GM21528 (cell line): ENCODE data around the gene FUZ.
A peak's percentile ranks its signal among the peaks of the same experiment; 100 is the strongest.

Experiments
- ATAC-seq: cut with Tn5 transposase; IDR thresholded peaks from one replicate; pipeline ENCODE4 v1.9.1; 2021; ENCODE audit warnings: mild to moderate bottlenecking, moderate library complexity; ENCODE audit not compliant: unreplicated experiment, low FRiP score

The FUZ gene

GRCh38 chr19:49788857-49789256 lies 24.2 kb downstream of the FUZ start:
- ATAC-seq: no peak

- ATAC-seq: no peak
Measured at GRCh38 chr19:49787746-49788145, 25.3 kb downstream of the FUZ start.

- no peak for ATAC-seq
Measured at GRCh38 chr19:49786376-49786820, 26.7 kb downstream of the FUZ start.

- no peak for ATAC-seq
Measured at GRCh38 chr19:49782515-49782914, 30.6 kb downstream of the FUZ start.

GRCh38 chr19:49781394-49781793 lies 31.7 kb downstream of the FUZ start:
- ATAC-seq: no peak

GRCh38 chr19:49780861-49781260 lies 32.2 kb downstream of the FUZ start:
- no peak for ATAC-seq

GRCh38 chr19:49779731-49780555 lies 33.1 kb downstream of the FUZ start:
- ATAC-seq: no peak

- ATAC-seq: no peak
Measured at GRCh38 chr19:49776371-49776764, 36.7 kb downstream of the FUZ start.

- no peak for ATAC-seq
Measured at GRCh38 chr19:49775742-49776370, 37.2 kb downstream of the FUZ start.

GRCh38 chr19:49774969-49775368 lies 38.1 kb downstream of the FUZ start:
- no peak for ATAC-seq

GRCh38 chr19:49773663-49774350 lies 39.3 kb downstream of the FUZ start:
- ATAC-seq: no peak

- ATAC-seq: no peak
Measured at GRCh38 chr19:49772850-49773432, 40.2 kb downstream of the FUZ start.

- ATAC-seq: no peak
Measured at GRCh38 chr19:49771674-49772139, 41.4 kb downstream of the FUZ start.

- ATAC-seq: no peak
Measured at GRCh38 chr19:49770529-49770928, 42.6 kb downstream of the FUZ start.

GRCh38 chr19:49767967-49768581 lies 45.0 kb downstream of the FUZ start:
- ATAC-seq: no peak

GRCh38 chr19:49767381-49767780 lies 45.7 kb downstream of the FUZ start:
- no peak for ATAC-seq

GRCh38 chr19:49766930-49767299 lies 46.2 kb downstream of the FUZ start, which contains the start of gene AP2A1:
AP2A1 (plus strand) TSS chr19:49767001; CDS start chr19:49767134, 133 bp downstream.
- ATAC-seq: peak; percentile 7

- ATAC-seq: peak; percentile 88
Measured at GRCh38 chr19:49766007-49766929, 46.8 kb downstream of the FUZ start.

- ATAC-seq: no peak
Measured at GRCh38 chr19:49764341-49764740, 48.8 kb downstream of the FUZ start.
